DLD1 (cell line): ENCODE data around the gene MEF2B.
"Not testable (repeated sequence)": the region's sequence is repeated elsewhere in the genome, so short reads cannot be mapped to it uniquely, and the experiment has no call there.

Experiments
- in situ Hi-C: cut with HindIII; loops from 2 replicates; pipeline ENCODE4 v1.10.0; 2017; ENCODE audit warnings: low sequenced_read_pairs

The MEF2B gene

GRCh38 chr19:19132912-19133311 is 37.2 kb downstream of the MEF2B start:
- in situ Hi-C loops, result no loop called here

- in situ Hi-C loops, result no loop called here
These were observed 38.1 kb downstream of the MEF2B start for GRCh38 chr19:19131989-19132388.

DNA sequence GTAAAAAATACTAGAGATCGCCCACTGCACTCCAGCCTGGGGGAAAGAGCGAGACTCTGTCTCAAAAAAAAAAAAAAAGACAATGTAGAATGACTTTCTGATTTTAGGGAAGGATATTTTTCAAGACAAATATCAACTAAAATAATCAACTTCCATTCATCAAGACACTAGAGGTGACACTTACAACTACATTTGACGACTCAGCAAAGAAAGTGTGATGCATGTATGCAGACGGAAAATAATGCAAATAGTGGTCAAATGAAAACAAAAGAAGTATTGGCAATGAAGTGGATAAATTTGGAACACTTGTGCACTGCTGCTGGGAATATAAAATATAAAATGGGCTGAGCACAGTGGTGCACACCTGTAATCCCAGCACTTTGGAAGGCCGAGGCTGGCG is 44.0 kb downstream of the MEF2B start:
- in situ Hi-C loops, result no loop called here

DNA sequence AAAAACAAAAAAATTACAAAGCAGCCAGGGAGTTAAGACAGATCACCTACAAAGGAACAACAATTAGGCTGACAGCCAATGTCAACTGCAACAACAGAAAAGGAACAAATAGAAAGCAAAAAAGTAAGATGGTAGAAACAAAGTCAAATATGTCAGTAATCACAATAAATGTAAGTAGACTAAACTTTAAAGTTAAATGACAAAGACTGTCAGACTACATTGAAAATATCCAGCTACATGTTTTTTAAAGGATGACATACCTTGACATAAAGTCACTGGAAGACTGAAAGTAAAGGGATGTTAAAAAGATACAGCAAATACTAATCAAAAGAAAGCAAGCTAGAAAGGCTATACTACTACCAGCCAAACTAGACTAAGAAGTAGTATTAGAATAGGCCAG is 46.7 kb downstream of the MEF2B start:
- in situ Hi-C loops, result no loop called here

DNA sequence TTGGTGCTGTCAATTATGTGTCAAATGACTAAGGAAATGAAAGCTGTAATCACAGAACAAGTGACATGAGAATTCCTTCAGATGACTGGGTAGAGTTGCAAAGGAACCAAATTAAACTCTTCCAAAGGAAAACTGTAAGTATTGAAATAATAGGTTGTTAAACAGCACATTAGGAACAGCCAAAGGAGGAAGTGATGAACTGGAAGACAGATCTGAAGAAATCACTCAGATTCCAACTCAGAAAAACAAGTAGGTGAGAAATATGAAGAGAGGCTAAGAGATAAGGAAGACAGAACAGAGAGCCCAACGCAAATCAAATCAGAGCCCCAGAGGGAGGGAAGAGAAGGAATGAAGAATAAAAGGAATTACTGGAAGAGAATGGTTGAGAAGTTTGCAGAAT is 47.2 kb downstream of the MEF2B start:
- in situ Hi-C loops, result no loop called here

- in situ Hi-C loops, result no loop called here
These were observed 48.7 kb downstream of the MEF2B start for GRCh38 chr19:19121371-19121770.

DNA sequence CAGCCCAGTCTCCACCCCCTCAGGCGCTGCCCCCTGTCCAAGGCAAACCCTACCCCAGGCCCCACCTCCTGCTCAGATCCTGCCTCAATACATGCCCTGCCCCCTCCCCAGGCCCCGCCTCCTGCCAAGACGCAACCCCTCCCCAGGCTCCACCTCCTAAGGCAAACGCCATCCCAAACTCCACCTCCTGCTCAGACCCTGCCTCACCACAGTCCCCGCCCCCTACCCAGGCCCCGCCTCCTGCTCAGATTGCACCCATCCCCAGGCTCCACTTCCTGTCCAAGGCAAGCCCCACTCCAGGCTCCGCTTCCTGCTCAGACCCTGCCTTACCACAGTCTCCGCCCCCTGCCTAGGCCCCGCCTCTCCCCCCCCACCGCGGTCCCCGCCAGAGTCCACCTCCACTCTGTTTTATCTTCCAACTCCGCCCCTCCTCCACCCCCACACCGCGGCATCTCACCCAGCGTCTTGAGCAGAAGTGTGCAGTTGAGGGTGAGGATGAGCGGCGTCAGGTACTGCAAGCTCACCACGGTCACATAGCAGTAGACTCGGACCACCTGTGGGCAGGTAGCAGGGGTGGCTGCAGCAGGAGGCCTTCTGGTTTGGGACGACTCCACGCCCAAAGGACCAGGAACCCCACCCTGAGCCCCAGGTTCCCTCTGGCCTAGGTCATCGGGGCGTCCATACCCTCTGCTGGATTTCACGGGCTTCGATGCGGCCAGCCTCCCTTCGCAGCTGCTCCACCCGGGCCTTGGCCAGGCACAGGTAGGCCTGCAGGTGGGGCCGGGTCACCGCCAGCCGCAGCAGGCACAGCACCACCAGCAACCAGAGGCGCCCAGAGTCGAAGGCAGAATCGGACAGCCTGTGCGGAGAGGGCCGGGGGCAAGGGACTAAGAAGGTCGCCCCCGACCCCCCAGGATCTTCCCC is 49.5 kb downstream of the MEF2B start:
- in situ Hi-C loops, result no loop called here

DNA sequence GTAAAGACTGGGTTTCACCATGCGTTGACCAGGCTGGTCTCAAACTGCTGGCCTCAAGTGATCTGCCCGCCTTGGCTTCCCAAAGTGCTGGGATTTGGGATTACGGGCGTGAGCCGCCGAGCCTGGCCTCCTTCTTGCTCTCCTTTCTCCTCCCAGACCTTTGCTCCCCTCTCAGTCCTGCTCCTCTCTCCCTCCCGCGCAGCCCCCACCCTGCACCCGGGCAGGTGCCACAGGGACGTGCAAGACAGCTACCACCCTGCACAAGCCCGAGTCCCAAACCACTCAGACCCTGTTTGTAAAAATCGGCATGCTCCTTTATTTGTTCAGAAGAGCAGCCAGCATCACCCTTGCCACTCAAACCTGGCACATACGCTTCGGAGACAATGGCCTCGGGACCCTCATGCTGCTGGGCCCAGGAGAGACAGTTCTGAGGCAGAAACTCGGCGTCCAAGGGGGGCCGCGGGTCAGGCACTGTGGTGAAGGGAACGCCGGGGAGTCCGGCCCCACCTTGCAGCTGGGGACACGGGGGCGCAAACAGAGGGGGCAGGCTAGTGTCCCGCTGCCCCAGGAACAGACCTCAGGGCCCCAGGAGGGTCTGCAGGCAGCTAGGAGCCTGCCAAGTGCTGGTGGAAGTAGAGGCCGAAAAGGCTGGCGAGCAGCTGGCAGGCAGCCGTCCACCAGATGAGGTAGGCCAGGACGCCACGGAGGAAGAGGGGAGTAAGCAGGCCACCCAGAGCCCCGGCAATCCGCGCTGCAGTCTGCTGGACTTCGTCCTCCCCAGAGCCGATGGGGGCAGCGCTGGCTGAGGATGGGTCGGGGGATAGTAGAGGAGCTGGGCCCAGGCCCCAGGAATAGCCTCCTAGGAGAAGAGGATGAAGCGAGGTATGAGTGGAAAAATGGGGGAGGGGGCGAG is 50.5 kb downstream of the MEF2B start:
- in situ Hi-C loops, result no loop called here

DNA sequence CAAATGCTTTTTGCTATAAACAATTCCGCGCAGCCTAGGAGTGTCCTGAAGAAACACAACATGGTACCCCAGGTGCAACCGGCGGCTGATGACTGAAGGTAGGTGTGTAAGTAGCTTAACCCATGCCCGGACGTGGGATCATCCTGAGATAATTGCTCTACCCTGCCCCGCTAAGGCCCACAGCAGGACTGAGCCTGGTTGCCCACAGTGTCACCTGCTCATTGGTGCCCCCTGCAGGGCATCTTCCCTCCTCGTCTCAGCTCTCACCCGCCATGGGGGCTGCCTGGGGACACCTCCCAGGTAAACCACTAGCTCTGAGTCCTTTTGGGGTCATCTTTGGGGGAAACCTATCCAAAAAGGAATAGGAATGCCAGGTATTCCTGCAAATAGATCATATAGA is 54.1 kb downstream of the MEF2B start:
- in situ Hi-C loops, result no loop called here

GRCh38 chr19:19113040-19113626 is 56.9 kb downstream of the MEF2B start:
- in situ Hi-C loops, result no loop called here

- in situ Hi-C loops, result no loop called here
These were observed 58.0 kb downstream of the MEF2B start for GRCh38 chr19:19111967-19112580.

DNA sequence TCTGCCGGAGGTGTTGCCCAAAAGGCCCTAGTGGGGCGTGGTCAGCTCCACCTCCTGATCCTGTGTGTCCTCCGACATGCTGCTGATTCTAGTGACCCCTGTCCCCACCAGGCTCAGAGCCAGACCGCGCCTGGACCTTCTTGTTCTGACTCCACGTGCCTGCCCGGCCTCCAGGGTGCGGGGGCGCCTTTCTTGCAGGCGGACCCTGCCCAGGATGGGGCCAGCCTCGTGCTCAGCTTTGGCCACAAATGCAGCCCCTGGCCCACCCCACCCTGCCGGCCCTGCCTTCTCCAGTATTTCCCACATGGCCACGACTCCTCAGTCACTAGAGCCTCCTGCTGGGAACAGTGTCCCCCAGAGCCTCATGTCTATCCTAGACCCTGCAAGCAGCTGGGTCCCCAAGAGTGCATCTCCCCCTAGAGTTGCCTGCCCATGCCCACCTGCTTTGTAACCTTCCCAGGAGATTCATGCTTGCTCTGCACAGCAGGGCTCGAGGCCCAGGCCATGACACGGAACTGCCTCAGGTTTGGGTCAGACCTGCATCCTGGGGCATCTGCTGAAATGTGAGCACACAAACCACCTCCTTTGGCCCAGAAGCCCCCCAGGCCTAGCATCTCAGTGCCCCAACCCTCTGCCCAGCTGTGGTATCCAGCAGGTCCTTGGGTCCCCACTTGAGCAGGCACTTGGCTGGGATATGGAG is 58.8 kb downstream of the MEF2B start:
- in situ Hi-C loops, result no loop called here

DNA sequence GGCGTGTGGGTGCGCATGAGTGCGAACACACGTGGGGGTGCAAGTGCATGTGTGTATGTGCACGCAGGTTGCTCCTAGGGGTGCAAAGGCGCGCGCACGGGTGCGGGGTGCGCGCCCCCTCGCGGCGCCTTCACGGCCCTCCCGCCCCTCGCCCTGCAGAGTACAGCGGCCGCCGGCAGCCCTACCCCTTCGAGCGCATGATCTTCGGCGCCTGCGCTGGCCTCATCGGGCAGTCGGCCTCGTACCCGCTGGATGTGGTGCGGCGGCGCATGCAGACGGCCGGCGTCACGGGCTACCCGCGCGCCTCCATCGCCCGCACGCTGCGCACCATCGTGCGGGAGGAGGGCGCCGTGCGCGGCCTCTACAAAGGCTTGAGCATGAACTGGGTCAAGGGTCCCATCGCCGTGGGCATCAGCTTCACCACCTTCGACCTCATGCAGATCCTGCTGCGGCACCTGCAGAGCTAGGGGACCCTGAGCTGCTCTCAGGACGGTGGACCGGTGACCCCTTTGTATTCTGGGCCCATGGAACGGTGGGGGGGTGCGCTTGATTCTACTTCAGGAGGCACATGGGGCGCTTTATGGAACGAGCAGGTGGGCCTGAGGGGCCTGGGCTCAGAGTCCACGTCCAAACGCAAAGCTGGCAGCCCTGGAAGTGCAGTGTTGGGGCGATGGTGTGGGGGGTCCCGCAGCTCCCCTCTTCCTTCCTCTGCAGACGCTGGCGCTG is 59.5 kb downstream of the MEF2B start:
- in situ Hi-C loops, result no loop called here

DNA sequence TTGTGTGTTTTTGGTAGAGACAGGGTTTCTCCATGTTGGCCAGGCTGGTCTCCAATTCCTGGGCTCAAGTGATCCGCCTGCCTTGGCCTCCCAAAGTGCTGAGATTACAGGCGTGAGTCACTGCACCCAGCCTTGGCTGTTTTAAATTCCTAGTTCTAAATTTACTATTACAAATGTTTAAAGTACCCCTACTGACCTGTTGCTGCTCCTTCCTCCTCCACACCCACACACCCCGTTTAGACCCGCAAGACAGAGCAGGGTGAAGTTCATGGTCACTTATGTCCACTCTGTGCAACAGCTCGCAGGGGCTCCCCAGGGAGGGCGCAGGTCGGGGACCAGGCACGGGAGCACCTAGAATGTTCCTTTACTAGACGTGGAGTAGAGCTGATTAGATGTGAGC is 60.5 kb downstream of the MEF2B start:
- in situ Hi-C loops, result no loop called here

DNA sequence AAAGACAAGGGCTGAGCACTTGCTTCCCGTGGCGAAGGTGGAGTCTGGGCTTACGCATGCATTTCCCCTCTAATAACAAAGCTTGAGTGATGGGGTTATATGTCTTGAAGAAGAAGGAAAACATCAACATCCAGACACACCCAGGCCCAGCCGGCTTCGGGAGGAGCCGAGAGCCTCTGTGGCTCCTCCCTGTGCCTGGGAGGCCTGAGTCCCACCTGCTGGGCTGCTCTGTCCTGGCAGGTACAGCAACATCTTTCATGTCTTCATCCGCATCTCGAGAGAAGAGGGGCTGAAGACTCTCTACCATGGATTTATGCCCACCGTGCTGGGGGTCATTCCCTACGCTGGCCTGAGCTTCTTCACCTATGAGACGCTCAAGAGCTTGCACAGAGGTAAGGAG is 62.4 kb downstream of the MEF2B start:
- in situ Hi-C loops, result no loop called here

DNA sequence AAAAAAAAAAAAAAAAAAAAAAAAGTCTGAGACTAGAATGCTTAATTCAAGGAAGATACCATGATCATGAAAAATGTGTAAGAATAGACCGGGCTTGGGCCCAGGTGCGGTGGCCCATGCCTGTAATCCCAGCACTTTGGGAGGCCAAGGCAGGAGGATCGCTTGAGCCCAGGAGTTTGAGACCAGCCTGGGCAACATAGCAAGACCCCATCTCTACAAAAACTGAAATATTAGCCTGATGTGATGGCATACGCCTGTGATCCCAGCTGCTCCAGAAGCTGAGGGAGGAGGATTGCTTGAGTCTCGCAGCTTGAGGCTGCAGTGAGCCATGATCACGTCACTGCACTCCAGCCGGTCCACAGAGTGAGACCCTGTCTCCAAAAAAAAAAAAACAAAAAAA is 63.1 kb downstream of the MEF2B start:
- in situ Hi-C loops, result not testable (repeated sequence)

GRCh38 chr19:19106056-19106551 is 64.0 kb downstream of the MEF2B start:
- in situ Hi-C loops, result no loop called here

DNA sequence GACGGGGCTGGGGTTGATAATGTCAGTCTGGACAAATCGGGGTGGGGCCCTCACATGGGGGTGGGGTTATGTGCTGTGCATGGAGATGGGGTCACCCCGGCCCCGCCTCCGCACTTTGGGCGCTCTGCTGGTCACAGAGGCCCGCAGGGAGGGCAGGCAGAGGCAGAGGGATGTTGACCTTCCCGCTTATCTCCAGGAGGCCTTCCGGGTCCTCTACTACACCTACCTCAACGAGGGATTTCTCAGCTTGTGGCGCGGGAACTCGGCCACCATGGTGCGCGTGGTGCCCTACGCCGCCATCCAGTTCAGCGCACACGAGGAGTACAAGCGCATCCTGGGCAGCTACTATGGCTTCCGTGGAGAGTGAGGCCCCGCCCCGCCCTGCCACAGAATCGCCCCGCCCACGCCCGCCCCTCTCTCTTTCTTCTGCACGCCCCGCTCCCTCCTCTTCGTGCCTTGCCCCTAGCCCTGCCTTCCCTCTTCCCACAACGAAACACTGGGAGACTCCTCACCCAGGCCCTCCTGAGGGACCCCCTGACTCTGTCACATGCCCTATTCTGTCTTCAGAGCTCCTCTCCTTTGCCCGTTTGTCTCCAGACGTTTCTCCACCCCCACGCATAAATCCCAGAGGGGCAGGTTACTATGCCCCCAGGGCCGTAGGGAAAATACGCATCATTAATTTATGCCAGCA is 64.6 kb downstream of the MEF2B start:
- in situ Hi-C loops, result no loop called here

DNA sequence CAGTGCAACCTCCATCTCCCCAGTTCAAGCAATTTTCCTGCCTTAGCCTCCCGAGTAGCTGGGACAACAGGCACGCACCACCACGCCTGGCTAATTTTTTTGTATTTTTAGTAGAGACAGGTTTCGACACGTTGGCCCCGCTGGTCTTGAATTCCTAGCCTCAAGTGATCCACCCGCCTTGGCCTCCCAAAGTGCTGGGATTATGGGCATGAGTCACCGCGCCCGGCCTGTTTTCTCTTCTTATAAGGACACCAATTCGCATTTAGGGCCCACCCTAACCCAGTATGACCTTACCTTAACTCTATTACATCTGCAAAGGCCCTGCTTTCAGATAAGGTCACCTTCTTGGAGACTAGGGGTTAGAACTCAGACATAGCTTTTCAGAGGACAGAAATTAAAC is 66.9 kb downstream of the MEF2B start:
- in situ Hi-C loops, result no loop called here
